CD14-positive monocyte (primary cell): ENCODE measurements around the gene LIMS2. TPM values are rescaled to one million over a fixed set of nuclear protein-coding genes. Genes with fewer than 3 reads are reported as not detected.
A peak's percentile ranks its signal among the peaks of the same experiment; 100 is the strongest.

Source experiments
- DNase-seq, 3 donors: peaks; one replicate each; pipeline ENCODE4 v3.0.0-alpha.2; 2011 to 2022
- H2AFZ ChIP-seq: 2 replicates; pipeline ENCODE4 v1.6.0; 2012; ENCODE audit warnings: mild to moderate bottlenecking, low read depth, low read length, inconsistent platforms; ENCODE audit not compliant: insufficient read depth, poor library complexity, severe bottlenecking
- H3K27ac ChIP-seq, 2 donors: 1 replicate in 1 of 2; 2 replicates in 1 of 2; pipeline ENCODE4 v1.5.1; 2012 to 2013; ENCODE audit warnings: low read length in 2 of 2, control low read depth in 1 of 2, inconsistent platforms in 1 of 2, low read depth in 1 of 2, mild to moderate bottlenecking in 1 of 2
- H3K27me3 ChIP-seq, 2 donors: one replicate each; pipeline versions ENCODE4 v1.6.0 to v1.6.1; 2011 to 2013; ENCODE audit warnings: low read length in 2 of 2; ENCODE audit not compliant: control insufficient read depth in 2 of 2, insufficient read depth in 2 of 2
- H3K36me3 ChIP-seq, 2 donors: replicated peaks in 1 of 2; 1 replicate in 1 of 2; 2 replicates in 1 of 2; pipeline versions ENCODE4 v1.5.1 to v1.6.1; 2012 to 2013; ENCODE audit warnings: low read length in 2 of 2, control low read depth in 1 of 2, inconsistent platforms in 1 of 2, mild to moderate bottlenecking in 1 of 2; ENCODE audit not compliant: insufficient read depth in 2 of 2, control insufficient read depth in 1 of 2
- H3K4me1 ChIP-seq, 2 donors: 1 replicate in 1 of 2; 2 replicates in 1 of 2; pipeline versions ENCODE4 v1.5.1 to v1.6.1; 2012 to 2013; ENCODE audit warnings: low read length in 2 of 2, control low read depth in 1 of 2, inconsistent platforms in 1 of 2, mild to moderate bottlenecking in 1 of 2, moderate library complexity in 1 of 2; ENCODE audit not compliant: insufficient read depth in 2 of 2, control insufficient read depth in 1 of 2
- H3K4me2 ChIP-seq: replicated peaks from 2 replicates; pipeline ENCODE3; 2012; ENCODE audit warnings: low read length, moderate library complexity, mild to moderate bottlenecking; ENCODE audit not compliant: poor library complexity, severe bottlenecking; ENCODE audit errors: extremely low read depth
- H3K4me3 ChIP-seq, 3 experiments: fragments of 200-600 bp in 1 of 3; sonication (generic) in 1 of 3; replicated peaks in 1 of 3; 1 replicate in 2 of 3; 2 replicates in 1 of 3; pipeline ENCODE4 v1.5.1; 2011 to 2013; ENCODE audit warnings: low read length in 3 of 3, mild to moderate bottlenecking in 3 of 3, control low read depth in 2 of 3, low read depth in 2 of 3, inconsistent platforms in 1 of 3, moderate library complexity in 1 of 3
- H3K79me2 ChIP-seq: 2 replicates; pipeline ENCODE4 v1.6.0; 2012; ENCODE audit warnings: mild to moderate bottlenecking, control low read depth, inconsistent platforms, low read length, moderate library complexity; ENCODE audit not compliant: insufficient read depth
- H3K9ac ChIP-seq: 2 replicates; pipeline ENCODE4 v1.6.0; 2017; ENCODE audit warnings: low read length, mild to moderate bottlenecking; ENCODE audit not compliant: insufficient read depth, poor library complexity, severe bottlenecking
- H3K9me3 ChIP-seq, 2 donors: replicated peaks in 1 of 2; 1 replicate in 1 of 2; 2 replicates in 1 of 2; pipeline versions ENCODE4 v1.5.1 to v1.6.1; 2012 to 2013; ENCODE audit warnings: low read length in 2 of 2, control low read depth in 1 of 2; ENCODE audit not compliant: control insufficient read depth in 1 of 2, insufficient read depth in 1 of 2
- H4K20me1 ChIP-seq: 2 replicates; pipeline ENCODE4 v1.6.0; 2012; ENCODE audit warnings: mild to moderate bottlenecking, low read length, control low read depth, moderate library complexity; ENCODE audit not compliant: insufficient read depth
- H3K27ac Mint-ChIP-seq, 7 donors: one replicate each; pipeline ENCODE4 v1.8.0; 2020; ENCODE audit warnings: mild to moderate bottlenecking in 7 of 7, mixed read lengths in 7 of 7, moderate library complexity in 6 of 7, inconsistent platforms in 2 of 7
- H3K27me3 Mint-ChIP-seq, 3 donors: one replicate each; pipeline ENCODE4 v1.8.0; 2021 to 2022; ENCODE audit warnings: low read depth in 3 of 3, mild to moderate bottlenecking in 3 of 3, mixed read lengths in 3 of 3, moderate library complexity in 3 of 3, inconsistent platforms in 1 of 3
- H3K36me3 Mint-ChIP-seq, 2 donors: one replicate each; pipeline ENCODE4 v1.8.0; 2020; ENCODE audit warnings: mixed read lengths in 2 of 2, inconsistent platforms in 1 of 2, mild to moderate bottlenecking in 1 of 2
- H3K4me1 Mint-ChIP-seq: one replicate; pipeline ENCODE4 v1.8.0; 2020; ENCODE audit warnings: mild to moderate bottlenecking, mixed read lengths
- H3K4me3 Mint-ChIP-seq, 2 donors: one replicate each; pipeline ENCODE4 v1.8.0; 2020; ENCODE audit warnings: mild to moderate bottlenecking in 2 of 2, mixed read lengths in 2 of 2, moderate library complexity in 1 of 2
- H3K9me3 Mint-ChIP-seq, 7 donors: one replicate each; pipeline ENCODE4 v1.8.0; 2020 to 2022; ENCODE audit warnings: mixed read lengths in 7 of 7, mild to moderate bottlenecking in 6 of 7, moderate library complexity in 6 of 7, inconsistent platforms in 2 of 7
- WGBS: methylation state at CpG from one replicate; pipeline ENCODE4 v1.1.5; 2013; ENCODE audit warnings: missing lambda C conversion rate; ENCODE audit not compliant: insufficient coverage; 5-methylcytosine and 5-hydroxymethylcytosine counted together
- intact Hi-C, 2 donors: fragments of 100-400 bp; cut with micrococcal nuclease; formaldehyde crosslinking; loops; one replicate each; pipeline versions ENCODE4 v1.15.0 to v1.15.1; 2023
- polyA plus RNA-seq, 3 donors: library from polyadenylated mRNA; depleted of rRNA in 1 of 3; unstranded in 2 of 3; stranded (reverse) in 1 of 3; fragments of 300-500 nt in 2 of 3; fragments of >200 nt in 1 of 3; fragmentation: Illumina TruSeq in 2 of 3; gene quantifications; 1 replicate in 2 of 3; 2 replicates in 1 of 3; pipeline ENCODE4 v1.2.3, GENCODE V29; 2012 to 2021
- TF ChIP-seq, protein P1 (sequence below): fragments of 200-600 bp; IDR thresholded peaks from one replicate; pipeline ENCODE4 v1.8.0; 2022; ENCODE audit warnings: antibody characterized with exemption, mild to moderate bottlenecking

The LIMS2 gene
- polyA plus RNA-seq, 3 donors = 0.13 to 1.3 (median 0.23) TPM

DNA sequence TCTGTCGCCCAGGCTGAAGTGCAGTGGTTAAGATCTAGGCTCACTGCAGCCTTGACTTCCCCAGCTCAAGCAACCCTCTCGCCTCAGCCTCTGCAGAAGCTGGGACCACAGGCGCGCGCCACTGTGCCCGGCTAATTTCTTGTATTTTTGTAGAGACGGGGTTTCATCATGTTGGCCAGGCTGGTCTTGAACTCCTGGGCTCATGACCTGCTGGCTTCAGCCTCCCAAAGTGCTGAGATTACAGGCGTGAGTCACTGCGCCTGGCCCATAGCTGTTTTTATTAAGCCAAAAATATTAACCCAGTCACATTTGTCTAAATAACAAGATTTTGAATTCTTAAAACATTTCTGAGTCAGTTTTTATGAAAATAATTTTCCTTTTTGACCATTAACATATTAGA, 19.7 kb upstream of the LIMS2 start:
- Mint-ChIP-seq H3K4me3 (no peak overlapping the region), H3K9me3 (peaks cover 11 to 21% (median 16%) of the 10 kb centered on the region in 7 donors), H3K36me3 (peaks cover 10 to 12% of the 10 kb centered on the region in 2 donors), H3K27me3 (peaks cover 2 to 8% (median 5%) of the 10 kb centered on the region in 3 donors), H3K27ac (peak overlapping the region in 1 of 7 donors; percentile 6), H3K4me1 (peaks cover 3% of the 10 kb centered on the region)
- Histone ChIP-seq H3K9me3 (peaks cover 12 to 17% of the 10 kb centered on the region in 2 donors), H3K36me3 (no peaks in the 10 kb centered on the region), H3K9ac (no peak overlapping the region), H3K27me3 (no peaks in the 10 kb centered on the region), H4K20me1 (no peaks in the 10 kb centered on the region), H3K4me1 (peaks cover under 1 to 6% of the 10 kb centered on the region in 2 donors), H3K79me2 (no peaks in the 10 kb centered on the region), H3K4me3 (no peak overlapping the region), H2AFZ (peak overlapping the region; percentile 72), H3K4me2 (no peak overlapping the region), H3K27ac (no peak overlapping the region)
- 100% methylated on average over 3 of the region's 9 CpGs for WGBS
- TF ChIP-seq, protein P1, sequence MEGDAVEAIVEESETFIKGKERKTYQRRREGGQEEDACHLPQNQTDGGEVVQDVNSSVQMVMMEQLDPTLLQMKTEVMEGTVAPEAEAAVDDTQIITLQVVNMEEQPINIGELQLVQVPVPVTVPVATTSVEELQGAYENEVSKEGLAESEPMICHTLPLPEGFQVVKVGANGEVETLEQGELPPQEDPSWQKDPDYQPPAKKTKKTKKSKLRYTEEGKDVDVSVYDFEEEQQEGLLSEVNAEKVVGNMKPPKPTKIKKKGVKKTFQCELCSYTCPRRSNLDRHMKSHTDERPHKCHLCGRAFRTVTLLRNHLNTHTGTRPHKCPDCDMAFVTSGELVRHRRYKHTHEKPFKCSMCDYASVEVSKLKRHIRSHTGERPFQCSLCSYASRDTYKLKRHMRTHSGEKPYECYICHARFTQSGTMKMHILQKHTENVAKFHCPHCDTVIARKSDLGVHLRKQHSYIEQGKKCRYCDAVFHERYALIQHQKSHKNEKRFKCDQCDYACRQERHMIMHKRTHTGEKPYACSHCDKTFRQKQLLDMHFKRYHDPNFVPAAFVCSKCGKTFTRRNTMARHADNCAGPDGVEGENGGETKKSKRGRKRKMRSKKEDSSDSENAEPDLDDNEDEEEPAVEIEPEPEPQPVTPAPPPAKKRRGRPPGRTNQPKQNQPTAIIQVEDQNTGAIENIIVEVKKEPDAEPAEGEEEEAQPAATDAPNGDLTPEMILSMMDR = no peak
- no peak for DNase-seq
- intact Hi-C loops = no loop called here

DNA sequence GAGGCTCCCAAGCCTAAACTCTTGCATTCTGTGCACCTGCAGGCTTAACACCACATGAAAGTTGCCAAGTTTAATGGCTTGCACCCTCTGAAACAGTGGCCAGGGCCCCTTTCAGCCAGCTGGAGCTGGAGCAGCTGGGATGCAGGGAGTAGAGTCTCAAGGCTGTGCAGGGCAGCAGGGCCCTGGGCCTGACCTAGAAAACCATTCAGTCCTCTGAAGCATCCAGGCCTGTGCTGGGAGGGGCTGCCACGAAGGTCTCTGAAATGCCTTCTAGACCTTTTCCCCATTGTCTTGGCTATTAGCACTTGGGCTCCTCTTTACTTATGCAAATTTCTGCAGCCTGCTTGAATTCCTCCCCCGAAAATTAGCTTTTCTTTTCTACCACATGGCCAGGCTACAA, 15.4 kb upstream of the LIMS2 start:
- TF ChIP-seq, protein P1 = no peak
- Histone ChIP-seq H3K9me3 (peaks cover 17 to 30% of the 10 kb centered on the region in 2 donors), H2AFZ (no peak overlapping the region), H3K9ac (no peak overlapping the region), H4K20me1 (no peaks in the 10 kb centered on the region), H3K79me2 (no peaks in the 10 kb centered on the region), H3K4me1 (peaks cover 0 to 5% of the 10 kb centered on the region in 2 donors), H3K4me2 (no peak overlapping the region), H3K36me3 (no peaks in the 10 kb centered on the region), H3K4me3 (no peak overlapping the region), H3K27me3 (no peaks in the 10 kb centered on the region), H3K27ac (no peak overlapping the region)
- Mint-ChIP-seq H3K4me3 (no peak overlapping the region), H3K9me3 (peaks cover 13 to 38% (median 28%) of the 10 kb centered on the region in 7 donors), H3K4me1 (no peaks in the 10 kb centered on the region), H3K36me3 (peaks cover 0 to 2% of the 10 kb centered on the region in 2 donors), H3K27ac (peak overlapping the region in 1 of 7 donors; percentile 8), H3K27me3 (peaks cover 6 to 14% (median 6%) of the 10 kb centered on the region in 3 donors)
- DNase-seq = no peak
- WGBS = 97% methylated on average over 2 of the region's 2 CpGs
- intact Hi-C loops = no loop called here
